HG02623 (cell line): ENCODE results near the gene CCDC70.

Source experiments
- ATAC-seq: cut with Tn5 transposase; IDR thresholded peaks from one replicate; pipeline ENCODE4 v1.9.1; 2021; ENCODE audit warnings: moderate library complexity; ENCODE audit not compliant: unreplicated experiment

CCDC70 gene

GRCh38 chr13:51856998-51857397, 4.8 kb upstream of the CCDC70 start:
- ATAC-seq = no peak

DNA sequence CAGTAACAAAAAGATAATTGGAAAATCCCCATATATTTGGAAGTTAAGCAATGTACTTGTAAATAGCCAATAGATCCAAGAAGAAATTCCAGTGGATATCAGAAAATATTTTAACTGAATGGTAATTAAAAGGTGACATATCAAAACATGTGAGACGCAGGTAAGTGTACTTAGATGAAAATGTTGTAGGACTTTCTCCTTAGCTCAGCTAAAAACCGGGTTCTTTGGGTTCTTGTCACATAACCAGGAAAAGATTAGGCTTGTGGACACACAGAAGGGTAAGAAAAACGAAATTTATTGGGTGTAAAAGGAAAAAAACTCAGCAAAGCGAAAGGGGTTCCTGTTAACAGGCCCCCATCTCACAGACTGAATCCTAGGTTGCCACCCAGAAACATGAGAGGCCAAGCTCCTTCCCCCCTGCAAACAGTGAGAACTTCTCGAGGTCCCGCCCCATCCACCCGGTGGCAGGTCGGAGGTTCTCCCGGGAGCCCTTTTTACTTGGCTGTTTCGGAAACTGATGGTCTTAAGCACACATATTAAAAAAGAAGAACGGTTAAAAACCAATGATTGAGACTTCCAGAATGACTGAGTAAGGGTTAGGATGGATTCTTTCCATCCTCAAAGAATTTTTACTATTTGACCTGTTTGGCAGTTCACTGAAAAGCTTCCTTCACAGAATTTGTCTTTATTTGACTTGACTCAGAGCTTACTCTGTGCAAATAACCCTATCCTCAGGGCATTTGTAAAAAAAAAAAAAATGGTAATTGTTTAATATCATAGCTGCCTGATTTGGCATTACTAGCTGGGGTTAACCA, 3.1 kb upstream of the CCDC70 start:
- ATAC-seq = no peak

DNA sequence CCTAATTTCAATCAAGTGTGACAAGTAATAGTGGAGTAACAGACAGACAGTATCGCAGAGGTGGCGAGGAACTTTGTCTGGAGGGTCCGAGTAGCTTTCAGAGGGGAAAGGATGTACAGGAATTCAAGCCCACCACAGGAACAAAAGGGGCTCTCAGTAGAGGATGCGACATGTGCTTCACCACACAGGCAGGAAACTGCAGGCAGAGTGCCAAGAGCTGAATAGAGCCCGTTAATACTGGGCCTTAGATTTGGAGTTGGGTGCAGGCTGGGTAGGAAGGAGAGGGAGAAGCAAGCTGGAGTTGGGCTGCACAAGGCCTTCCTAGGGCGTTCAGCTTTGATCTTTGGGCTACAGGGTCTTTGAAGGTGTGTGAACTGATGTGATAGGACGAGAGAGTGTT, 1.2 kb downstream of the CCDC70 start:
- ATAC-seq = no peak

DNA sequence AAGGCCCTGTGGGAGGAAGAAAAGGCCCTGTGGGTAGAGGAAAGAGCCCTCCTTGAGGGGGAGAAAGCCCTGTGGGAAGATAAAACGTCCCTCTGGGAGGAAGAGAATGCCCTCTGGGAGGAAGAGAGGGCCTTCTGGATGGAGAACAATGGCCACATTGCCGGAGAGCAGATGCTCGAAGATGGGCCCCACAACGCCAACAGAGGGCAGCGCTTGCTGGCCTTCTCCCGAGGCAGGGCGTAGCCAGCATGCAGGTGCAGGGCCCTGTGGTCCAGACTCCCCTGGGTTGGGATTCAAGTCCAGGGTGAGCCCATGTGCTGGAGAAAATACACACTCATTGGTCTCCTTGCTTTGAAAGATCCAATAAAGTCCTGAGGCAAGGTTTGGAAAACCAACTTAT, 4.1 kb downstream of the CCDC70 start:
- ATAC-seq = no peak

DNA sequence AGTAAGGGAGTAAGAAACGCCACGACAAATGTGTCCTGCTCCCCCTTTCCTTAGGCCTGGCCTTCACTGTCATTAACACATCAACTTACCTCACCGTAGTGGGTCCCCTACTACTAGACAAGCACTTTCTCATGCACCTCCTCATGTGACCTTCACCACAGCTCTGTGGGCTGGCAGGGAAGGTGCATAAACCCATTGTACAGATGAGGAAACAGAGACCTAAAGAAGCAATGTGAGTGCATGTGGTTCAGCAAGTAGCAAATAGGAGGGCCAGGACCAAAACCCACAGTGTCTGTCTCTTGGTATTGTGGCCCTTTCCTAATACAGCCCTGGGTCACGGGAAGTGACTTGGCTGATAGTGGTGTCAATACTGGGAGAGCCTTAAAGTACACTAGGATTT, 5.3 kb downstream of the CCDC70 start:
- ATAC-seq = no peak

DNA sequence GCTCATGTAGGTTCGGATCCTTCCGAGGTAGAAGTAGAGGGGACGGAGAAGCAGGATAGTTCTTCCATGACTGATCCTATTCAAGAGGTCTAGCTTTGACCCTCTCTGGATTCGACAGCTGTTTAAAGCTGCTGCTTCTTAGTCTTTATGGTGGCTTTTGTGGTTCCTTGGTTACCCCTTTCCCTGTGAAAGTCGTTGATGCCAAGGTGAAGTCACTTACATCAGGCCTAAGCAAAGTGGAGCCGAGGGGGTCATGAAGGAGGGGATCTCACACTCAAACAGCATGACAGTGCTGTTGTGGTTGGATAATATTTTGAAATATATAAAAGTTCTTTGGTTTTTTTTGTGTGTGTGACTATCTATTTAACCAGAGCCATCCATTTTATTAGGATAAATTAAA, 8.1 kb downstream of the CCDC70 start:
- no peak for ATAC-seq

- ATAC-seq = no peak
These were observed 8.8 kb downstream of the CCDC70 start for GRCh38 chr13:51870616-51871015.

GRCh38 chr13:51873117-51873798, 11.5 kb downstream of the CCDC70 start:
- no peak for ATAC-seq

GRCh38 chr13:51873837-51874236, 12.1 kb downstream of the CCDC70 start:
- no peak for ATAC-seq

- no peak for ATAC-seq
These were observed 12.9 kb downstream of the CCDC70 start for GRCh38 chr13:51874651-51875050.

DNA sequence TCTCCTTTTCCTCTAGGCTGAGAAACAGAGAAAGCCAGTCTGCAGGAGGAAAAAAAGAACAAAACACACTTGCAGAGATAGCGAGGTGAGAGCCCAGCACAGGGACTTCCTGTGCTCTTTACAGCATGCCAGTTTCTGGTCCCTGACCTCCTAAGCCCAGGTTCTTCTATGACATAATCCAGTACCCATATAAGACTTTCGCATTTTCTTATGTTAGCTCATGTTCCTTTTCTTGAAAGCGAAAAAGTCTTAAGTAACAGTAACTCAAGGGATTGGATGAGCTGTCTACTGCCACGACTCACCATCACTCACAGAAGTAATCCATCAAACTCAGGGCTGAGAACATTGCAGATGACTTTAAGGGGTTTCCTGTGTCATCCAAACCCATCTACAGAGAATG, 17.4 kb downstream of the CCDC70 start:
- no peak for ATAC-seq

- no peak for ATAC-seq
These were observed 19.5 kb downstream of the CCDC70 start for GRCh38 chr13:51881296-51881695.

GRCh38 chr13:51882570-51883225, 20.9 kb downstream of the CCDC70 start:
- ATAC-seq = no peak

DNA sequence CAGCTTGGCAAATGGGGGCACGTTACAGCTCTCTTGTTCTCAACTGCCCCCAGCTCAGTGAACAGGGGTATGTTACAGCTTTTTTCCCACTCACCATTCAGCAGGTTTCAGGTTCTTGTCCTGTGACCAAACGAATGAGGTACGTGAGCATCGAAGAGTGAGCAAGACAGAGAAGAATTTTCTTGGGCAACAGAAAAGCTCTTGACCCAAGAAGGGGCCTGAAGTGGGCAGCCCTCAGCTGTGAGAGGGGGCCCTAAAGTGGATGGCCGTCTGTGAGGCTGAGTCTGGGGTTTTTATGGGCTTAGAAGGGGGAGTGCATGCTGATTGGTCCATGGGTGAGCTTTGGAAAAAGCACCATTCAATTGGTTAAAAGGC, 21.4 kb downstream of the CCDC70 start:
- ATAC-seq = no peak

DNA sequence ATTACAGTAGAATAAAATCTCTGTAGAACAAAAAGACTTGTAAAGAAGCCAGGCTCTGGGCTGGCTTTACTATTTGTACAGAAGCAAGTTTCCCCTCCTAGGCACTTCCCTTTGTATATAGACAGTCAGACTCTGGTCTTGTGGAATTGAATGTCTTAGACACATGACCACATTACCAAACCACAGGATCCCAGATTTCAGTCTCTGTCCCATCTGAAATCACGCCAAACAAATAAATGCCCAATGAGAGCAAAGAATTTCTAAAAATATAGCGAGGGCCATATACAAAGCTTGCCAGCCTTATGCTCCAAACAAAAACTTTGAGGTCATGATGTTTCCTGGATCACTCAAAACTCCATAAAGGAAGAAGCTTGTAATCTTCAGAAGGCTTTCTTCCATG, 23.9 kb downstream of the CCDC70 start:
- no peak for ATAC-seq

GRCh38 chr13:51887468-51887867, 25.7 kb downstream of the CCDC70 start:
- ATAC-seq = no peak

DNA sequence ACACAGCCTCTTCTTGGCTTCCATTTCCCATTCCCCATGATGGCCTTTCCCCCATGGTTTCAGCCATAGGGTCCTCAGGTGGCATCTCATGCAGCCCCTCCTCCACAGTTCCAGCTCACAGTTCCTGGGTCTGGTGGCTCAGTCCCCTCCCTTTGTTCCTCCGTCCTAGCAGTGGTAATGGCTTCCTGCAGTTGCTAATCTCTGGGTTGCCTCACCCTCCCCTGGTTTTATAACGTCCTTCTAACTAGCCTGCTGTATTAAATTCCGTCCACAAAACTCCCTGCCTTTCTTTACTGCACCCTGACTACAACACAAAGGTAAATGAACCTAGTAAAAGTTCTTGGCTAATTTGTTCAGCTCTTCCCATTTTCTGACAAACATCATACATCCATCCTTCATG, 30.9 kb downstream of the CCDC70 start:
- ATAC-seq = no peak

DNA sequence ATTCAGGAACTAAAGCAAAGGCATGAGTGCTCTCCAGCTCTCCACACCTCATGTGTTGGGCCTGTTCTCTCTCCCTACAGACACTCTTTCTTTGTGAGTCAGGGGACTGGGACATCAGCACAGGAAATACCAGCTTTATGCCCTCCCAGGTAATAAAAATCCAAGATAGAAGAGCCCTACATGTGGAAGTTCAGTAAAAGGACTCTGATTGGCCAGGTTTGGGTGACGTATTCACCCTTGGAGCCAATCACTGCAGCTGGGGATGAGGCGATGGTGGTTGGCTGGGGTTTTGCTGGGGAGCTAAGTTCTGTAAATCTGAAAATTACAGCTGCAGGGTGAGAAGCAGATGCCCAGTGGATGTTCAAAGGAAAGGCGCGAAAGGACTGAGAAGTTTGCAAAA, 32.5 kb downstream of the CCDC70 start:
- ATAC-seq = no peak

- ATAC-seq = no peak
These were observed 34.4 kb downstream of the CCDC70 start for GRCh38 chr13:51895906-51896888.

DNA sequence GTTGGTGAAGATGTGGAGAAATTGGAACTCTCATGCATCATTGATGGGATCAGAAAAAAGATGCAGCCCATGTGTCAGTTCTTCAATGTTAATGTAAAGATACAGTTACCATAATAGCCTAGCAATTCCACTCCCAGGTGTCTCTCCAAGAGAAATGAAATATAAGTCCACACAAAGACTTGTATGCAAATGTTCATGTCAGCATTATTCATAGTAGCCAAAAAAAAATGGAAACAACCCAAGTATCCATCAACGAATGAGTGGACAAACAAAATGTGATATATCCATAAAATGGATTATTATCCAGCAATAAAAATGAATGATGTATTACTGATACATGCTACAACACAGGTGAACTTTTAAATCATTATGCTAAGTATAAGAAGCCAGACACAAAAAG, 38.7 kb downstream of the CCDC70 start:
- ATAC-seq = no peak

DNA sequence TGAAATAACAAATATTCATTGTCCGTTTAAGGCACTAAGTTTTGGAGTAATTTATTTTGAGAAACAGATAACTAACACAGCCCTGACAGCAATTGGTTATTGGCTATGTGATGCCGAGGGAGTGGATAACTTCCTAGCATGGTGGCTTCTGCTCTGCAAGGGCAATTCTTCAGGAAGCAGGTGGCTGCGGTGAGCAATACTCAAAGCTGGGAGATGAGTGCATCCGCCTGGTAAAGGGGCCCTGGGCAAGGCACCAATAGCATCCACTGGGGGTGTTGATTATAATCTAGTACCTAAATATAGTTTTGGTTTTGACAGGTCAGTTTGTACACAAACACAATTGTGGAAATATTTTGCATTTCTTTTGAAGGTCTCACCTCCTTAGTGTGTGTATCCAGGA, 41.0 kb downstream of the CCDC70 start:
- ATAC-seq = no peak
